Smooth muscle cell of bladder (primary cell): ENCODE measurements around the gene GBP1. TPM values are rescaled to one million over a fixed set of nuclear protein-coding genes. Genes with fewer than 3 reads are reported as not detected.

Experiments
- total RNA-seq: library from RNA; depleted of rRNA; stranded (reverse); fragments of >200 nt; gene quantifications from 2 replicates; pipeline ENCODE4 v1.2.3, GENCODE V29; 2014

Gene GBP1, protein sequence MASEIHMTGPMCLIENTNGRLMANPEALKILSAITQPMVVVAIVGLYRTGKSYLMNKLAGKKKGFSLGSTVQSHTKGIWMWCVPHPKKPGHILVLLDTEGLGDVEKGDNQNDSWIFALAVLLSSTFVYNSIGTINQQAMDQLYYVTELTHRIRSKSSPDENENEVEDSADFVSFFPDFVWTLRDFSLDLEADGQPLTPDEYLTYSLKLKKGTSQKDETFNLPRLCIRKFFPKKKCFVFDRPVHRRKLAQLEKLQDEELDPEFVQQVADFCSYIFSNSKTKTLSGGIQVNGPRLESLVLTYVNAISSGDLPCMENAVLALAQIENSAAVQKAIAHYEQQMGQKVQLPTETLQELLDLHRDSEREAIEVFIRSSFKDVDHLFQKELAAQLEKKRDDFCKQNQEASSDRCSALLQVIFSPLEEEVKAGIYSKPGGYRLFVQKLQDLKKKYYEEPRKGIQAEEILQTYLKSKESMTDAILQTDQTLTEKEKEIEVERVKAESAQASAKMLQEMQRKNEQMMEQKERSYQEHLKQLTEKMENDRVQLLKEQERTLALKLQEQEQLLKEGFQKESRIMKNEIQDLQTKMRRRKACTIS
- 16.5 and 26.9 TPM in 2 replicates for total RNA-seq

GRCh38 chr1:89065079-89065868 lies at the start of gene GBP1:
Gene GBP1, minus strand, starts transcription at chr1:89065208. Its CDS starts 1,974 bp downstream, at chr1:89063234.

DNA sequence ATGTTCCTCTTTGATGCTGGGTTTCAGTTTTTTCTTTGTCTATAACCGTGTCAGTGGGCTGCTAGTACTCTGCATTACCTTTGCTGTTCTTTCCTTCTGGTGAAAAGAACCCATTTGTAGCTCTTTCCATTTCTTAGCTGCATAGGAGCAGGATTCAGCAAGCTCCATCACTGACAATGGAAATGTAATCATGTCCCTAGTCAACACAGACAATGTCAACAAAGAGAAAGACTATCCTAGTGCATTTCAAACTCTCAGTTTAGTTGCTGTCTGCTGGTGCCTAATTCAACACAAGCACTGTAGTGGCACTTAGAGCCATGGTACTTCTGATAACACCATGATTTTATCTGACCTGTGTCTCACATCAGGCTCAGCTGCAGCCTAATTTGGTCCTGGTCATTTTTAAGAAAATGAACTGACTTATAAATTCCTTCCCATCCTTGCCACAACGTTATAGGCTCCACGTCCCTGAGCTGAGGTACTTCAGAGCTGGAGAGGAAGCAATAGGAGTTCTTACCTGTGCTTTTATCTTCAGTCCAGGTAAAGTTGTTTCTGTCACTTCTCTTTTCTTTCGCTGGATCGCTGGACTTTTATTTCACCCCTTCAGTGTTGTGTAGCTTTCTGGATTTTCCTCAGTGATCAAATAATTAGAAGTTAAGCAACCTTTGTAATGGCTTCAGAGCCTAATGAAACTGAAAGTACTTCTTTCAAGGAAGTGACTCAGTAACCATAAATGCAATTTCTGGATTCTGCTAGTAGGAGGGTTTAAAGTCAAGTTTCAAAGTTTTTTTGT lies 42.6 kb downstream of the GBP1 start, which contains the start of gene GBP3:
TSS of gene GBP3 (minus strand) at position 700 of the 793 bp plus-strand sequence. CDS start 2,145 bp downstream, outside the sequence.

Other genes with a start within 250 kb of the GBP1 start
- 41.1 and 43.8 TPM in 2 replicates for gene GTF2B, start 173.6 kb downstream of the GBP1 start, total RNA-seq
- gene KYAT3, start 72.6 kb downstream of the GBP1 start, total RNA-seq: 36.2 and 45.5 TPM in 2 replicates
- 8.0 and 8.7 TPM in 2 replicates for gene RBMXL1, start 72.6 kb downstream of the GBP1 start, total RNA-seq
- 23.7 and 31.0 TPM in 2 replicates for gene GBP3, start 42.3 kb downstream of the GBP1 start, total RNA-seq
- 67.4 and 71.0 TPM in 2 replicates for gene GBP2, start 60.9 kb upstream of the GBP1 start, total RNA-seq
- gene GBP7, start 110.8 kb upstream of the GBP1 start, total RNA-seq: not detected in 2 replicates
- 2.6 and 4.5 TPM in 2 replicates for gene GBP4, start 133.7 kb upstream of the GBP1 start, total RNA-seq
- gene GBP5, start 207.7 kb upstream of the GBP1 start, total RNA-seq: 0.09 and 0.14 TPM in 2 replicates